ENCODE data around the gene MED10.
A peak's percentile ranks its signal among the peaks of the same experiment; 100 is the strongest.

The MED10 gene

GRCh38 chr5:6377582-6377904 is 804 bp downstream of the MED10 start:
- no peak for TF ChIP-seq POLR2A (IDR thresholded peaks at IDR 0.05; ENCODE audit: extremely low read depth, insufficient read length)
- no peak for TF ChIP-seq MYC (IDR thresholded peaks at IDR 0.05; ENCODE audit: low read depth, low read length)
- TF ChIP-seq, protein P1, sequence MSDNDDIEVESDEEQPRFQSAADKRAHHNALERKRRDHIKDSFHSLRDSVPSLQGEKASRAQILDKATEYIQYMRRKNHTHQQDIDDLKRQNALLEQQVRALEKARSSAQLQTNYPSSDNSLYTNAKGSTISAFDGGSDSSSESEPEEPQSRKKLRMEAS (IDR thresholded peaks at IDR 0.05; ENCODE audit: low read depth, low read length): no peak
- no peak for TF ChIP-seq CTCF (IDR thresholded peaks at IDR 0.05; ENCODE audit: low read depth, low read length)
- peak; percentile 17 for DNase-seq (ENCODE audit: low read depth)
- peak overlapping the region; percentile 94 for H3K4me3 ChIP-seq (ENCODE audit: low read depth, low read length)

DNA sequence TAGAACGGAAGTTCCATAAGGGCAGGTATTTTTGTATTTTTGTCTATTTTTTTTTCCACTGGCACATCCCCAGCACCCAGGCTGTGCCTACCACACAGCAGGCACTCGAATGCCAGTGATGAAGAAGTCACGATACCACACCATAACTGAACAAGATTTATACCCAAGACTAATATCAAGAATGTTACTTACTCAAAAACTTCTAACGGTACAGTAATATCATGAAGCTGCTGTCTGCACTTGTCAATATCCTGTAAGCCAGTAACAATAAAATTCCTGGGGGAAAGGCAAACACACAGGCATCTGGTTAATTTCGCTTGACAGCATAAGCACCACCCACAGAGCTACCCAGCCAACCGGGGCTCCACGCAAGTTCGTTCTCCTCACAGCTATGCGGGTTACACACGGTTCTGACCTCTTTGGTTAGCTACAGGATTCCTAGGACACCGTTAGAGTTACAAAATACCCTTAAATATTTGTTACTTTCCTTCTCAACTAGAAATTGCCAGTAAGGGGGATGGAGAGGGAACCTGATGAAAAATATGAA is 1.3 kb downstream of the MED10 start:
- DNase-seq (ENCODE audit: low read depth): no peak
- peak overlapping the region; percentile 94 for H3K4me3 ChIP-seq (ENCODE audit: low read depth, low read length)
- TF ChIP-seq MYC (IDR thresholded peaks at IDR 0.05; ENCODE audit: low read depth, low read length) (no peak), CTCF (IDR thresholded peaks at IDR 0.05; ENCODE audit: low read depth, low read length) (no peak), POLR2A (IDR thresholded peaks at IDR 0.05; ENCODE audit: extremely low read depth, insufficient read length) (no peak)
- TF ChIP-seq, protein P1 (IDR thresholded peaks at IDR 0.05; ENCODE audit: low read depth, low read length): no peak

- H3K4me3 ChIP-seq (ENCODE audit: low read depth, low read length): no peak overlapping the region
- TF ChIP-seq MYC (IDR thresholded peaks at IDR 0.05; ENCODE audit: low read depth, low read length) (no peak), POLR2A (IDR thresholded peaks at IDR 0.05; ENCODE audit: extremely low read depth, insufficient read length) (no peak), CTCF (IDR thresholded peaks at IDR 0.05; ENCODE audit: low read depth, low read length) (no peak)
- TF ChIP-seq, protein P1 (IDR thresholded peaks at IDR 0.05; ENCODE audit: low read depth, low read length): no peak
- no peak for DNase-seq (ENCODE audit: low read depth)
Measured at GRCh38 chr5:6373081-6373846, 5.1 kb downstream of the MED10 start.

DNA sequence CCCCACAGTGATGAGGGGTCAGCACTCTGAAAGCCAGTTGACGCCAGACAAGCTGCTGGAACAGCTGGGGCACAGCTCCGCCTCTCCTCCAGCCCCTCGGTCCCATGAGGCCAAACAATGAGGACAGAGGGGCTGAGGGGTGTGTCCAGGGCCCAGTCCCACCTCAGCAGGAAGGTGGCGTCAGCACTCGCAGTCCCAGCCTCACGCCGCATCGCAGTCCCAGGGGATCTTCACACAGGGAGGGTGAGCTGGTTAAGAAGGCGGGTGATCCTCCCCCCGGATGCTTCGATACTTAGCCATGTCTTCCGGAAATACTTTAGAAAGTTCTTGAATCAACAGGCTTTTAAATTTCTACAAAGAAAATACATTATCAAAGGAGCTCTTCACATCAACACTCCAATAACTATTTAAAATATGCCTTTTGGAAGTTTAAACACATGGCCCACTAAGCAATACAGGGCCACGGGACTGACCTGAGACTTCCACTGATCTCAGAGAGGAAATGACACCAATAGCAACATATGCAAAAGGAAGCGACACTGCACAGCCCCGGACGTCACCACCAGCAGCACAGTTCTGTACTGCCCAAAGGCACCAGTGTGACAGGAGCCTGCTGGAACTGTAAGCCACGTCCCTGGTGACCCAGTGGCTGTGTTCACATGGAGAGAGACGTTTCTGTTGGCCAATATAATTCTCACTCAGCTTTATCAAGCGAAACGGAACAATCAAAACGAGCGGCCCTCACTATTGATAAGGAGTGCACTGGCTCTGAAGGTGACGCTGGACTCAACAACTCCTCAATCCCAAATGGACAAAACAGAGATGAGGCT is 5.9 kb downstream of the MED10 start:
- H3K4me3 ChIP-seq (ENCODE audit: low read depth, low read length): no peak overlapping the region
- no peak for DNase-seq (ENCODE audit: low read depth)
- TF ChIP-seq CTCF (IDR thresholded peaks at IDR 0.05; ENCODE audit: low read depth, low read length) (no peak), POLR2A (IDR thresholded peaks at IDR 0.05; ENCODE audit: extremely low read depth, insufficient read length) (no peak), MYC (IDR thresholded peaks at IDR 0.05; ENCODE audit: low read depth, low read length) (no peak)
- TF ChIP-seq, protein P1 (IDR thresholded peaks at IDR 0.05; ENCODE audit: low read depth, low read length): no peak

- H3K4me3 ChIP-seq (ENCODE audit: low read depth, low read length): no peak overlapping the region
- no peak for DNase-seq (ENCODE audit: low read depth)
- TF ChIP-seq POLR2A (IDR thresholded peaks at IDR 0.05; ENCODE audit: extremely low read depth, insufficient read length) (no peak), MYC (IDR thresholded peaks at IDR 0.05; ENCODE audit: low read depth, low read length) (no peak), CTCF (IDR thresholded peaks at IDR 0.05; ENCODE audit: low read depth, low read length) (no peak)
- TF ChIP-seq, protein P1 (IDR thresholded peaks at IDR 0.05; ENCODE audit: low read depth, low read length): no peak
Measured at GRCh38 chr5:6371079-6371810, 7.1 kb downstream of the MED10 start.

Data from NB4 (cell line).